Spleen (tissue), 7 donors: ENCODE measurements around the gene PERP.

Experiments
- POLR2A ChIP-seq, 3 donors: fragments of 450-650 bp; IDR thresholded peaks; one replicate each; pipeline ENCODE4 v1.5.1; 2017; ENCODE audit warnings: antibody characterized with exemption in 3 of 3, mild to moderate bottlenecking in 1 of 3
- POLR2AphosphoS5 ChIP-seq, 3 donors: sonication (generic); formaldehyde crosslinking; IDR thresholded peaks; one replicate each; pipeline ENCODE4 v1.5.1; 2017; ENCODE audit warnings: antibody characterized with exemption in 3 of 3
- TF ChIP-seq, protein P1 (sequence below), 11 experiments: fragments of 200-600 bp in 7 of 11; fragments of 450-650 bp in 4 of 11; sonication (generic) in 4 of 11; IDR thresholded peaks in 8 of 11; conservative IDR thresholded peaks in 3 of 11; 1 replicate in 7 of 11; 2 replicates in 4 of 11; pipeline versions ENCODE4 v1.4.0 to v1.8.0; 2016 to 2021; ENCODE audit warnings: antibody characterized with exemption in 11 of 11, inconsistent platforms in 4 of 11, mild to moderate bottlenecking in 1 of 11
- donor health status: DM: no; HTN: no; CAD: no; lungs with moderate emphysema.
- donor health status: DM: no; HTN: no; CAD: no.
- donor health status: DM: no; HTN: no; CAD: no.

DNA sequence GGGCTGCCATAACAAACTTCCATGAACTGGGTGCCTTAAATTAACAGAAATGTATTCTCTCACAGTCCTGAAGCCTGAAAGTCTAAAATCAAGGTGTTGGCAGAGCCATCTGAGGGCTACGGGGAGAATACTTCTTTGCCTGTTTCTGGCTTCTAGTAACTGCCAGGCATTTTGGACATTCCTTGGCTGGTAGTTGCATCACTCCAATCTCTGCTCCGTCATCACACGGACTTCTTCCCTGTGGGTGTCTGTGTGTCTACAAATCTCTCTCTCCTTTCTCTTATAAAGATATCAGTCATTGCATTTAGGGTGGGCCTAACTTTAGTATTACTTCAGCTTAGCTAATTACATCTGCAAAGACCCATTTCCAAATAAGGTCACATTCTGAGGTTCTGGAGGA lies 20.9 kb upstream of the PERP start:
- TF ChIP-seq POLR2A (IDR thresholded peaks at IDR 0.05) (no peak), POLR2AphosphoS5 (IDR thresholded peaks at IDR 0.05) (no peak)
- TF ChIP-seq, protein P1, sequence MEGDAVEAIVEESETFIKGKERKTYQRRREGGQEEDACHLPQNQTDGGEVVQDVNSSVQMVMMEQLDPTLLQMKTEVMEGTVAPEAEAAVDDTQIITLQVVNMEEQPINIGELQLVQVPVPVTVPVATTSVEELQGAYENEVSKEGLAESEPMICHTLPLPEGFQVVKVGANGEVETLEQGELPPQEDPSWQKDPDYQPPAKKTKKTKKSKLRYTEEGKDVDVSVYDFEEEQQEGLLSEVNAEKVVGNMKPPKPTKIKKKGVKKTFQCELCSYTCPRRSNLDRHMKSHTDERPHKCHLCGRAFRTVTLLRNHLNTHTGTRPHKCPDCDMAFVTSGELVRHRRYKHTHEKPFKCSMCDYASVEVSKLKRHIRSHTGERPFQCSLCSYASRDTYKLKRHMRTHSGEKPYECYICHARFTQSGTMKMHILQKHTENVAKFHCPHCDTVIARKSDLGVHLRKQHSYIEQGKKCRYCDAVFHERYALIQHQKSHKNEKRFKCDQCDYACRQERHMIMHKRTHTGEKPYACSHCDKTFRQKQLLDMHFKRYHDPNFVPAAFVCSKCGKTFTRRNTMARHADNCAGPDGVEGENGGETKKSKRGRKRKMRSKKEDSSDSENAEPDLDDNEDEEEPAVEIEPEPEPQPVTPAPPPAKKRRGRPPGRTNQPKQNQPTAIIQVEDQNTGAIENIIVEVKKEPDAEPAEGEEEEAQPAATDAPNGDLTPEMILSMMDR (IDR thresholded peaks at IDR 0.05 in 8 of 11, conservative IDR thresholded peaks at IDR 0.05 in 3 of 11): no peak
